ENCODE results near the gene MYOCD. TPM values are rescaled to one million over a fixed set of nuclear protein-coding genes. Genes with fewer than 3 reads are reported as not detected.

MYOCD gene
- total RNA-seq, 4 donors from 2014 or later, result 0.80 to 9.3 (median 1.6) TPM

- TF ChIP-seq POLR2A (IDR thresholded peaks at IDR 0.05) (no peak), CTCF (IDR thresholded peaks at IDR 0.05) (no peak)
- H3K4me3 ChIP-seq (ENCODE audit: low read depth, poor library complexity, severe bottlenecking), result no peak overlapping the region
- WGBS, 2 donors, result 50% methylated on average over 3 of the region's 3 CpGs
Observed at GRCh38 chr17:12712941-12713340, 47.3 kb downstream of the MYOCD start.

GRCh38 chr17:12719948-12720347 is 54.3 kb downstream of the MYOCD start:
- DNase-seq (ENCODE audit: low spot score in 2 of 2), result no peak
- H3K4me3 ChIP-seq (ENCODE audit: low read depth, poor library complexity, severe bottlenecking), result no peak overlapping the region
- intact Hi-C loops (cut with DNase I; ENCODE audit: low total_unique reads), result no loop called here
- 94% methylated on average over 11 of the region's 11 CpGs for WGBS, 2 donors
- TF ChIP-seq POLR2A (IDR thresholded peaks at IDR 0.05), result no peak
- no peak for TF ChIP-seq CTCF (IDR thresholded peaks at IDR 0.05)

More at GRCh38 chr17:12712941-12713340, 47.3 kb downstream of the MYOCD start:
- peak in 1 of 2 donors; percentile 30 for DNase-seq (ENCODE audit: low spot score in 2 of 2)
- intact Hi-C loops (cut with DNase I; ENCODE audit: low total_unique reads), result no loop called here

GRCh38 chr17:12721581-12721980 is 55.9 kb downstream of the MYOCD start:
- intact Hi-C loops (cut with DNase I; ENCODE audit: low total_unique reads), result no loop called here
- WGBS, 2 donors, result 83% methylated on average over 1 of the region's 1 CpG
- TF ChIP-seq CTCF (IDR thresholded peaks at IDR 0.05), result no peak
- TF ChIP-seq POLR2A (IDR thresholded peaks at IDR 0.05), result no peak
- DNase-seq (ENCODE audit: low spot score in 2 of 2), result no peak
- no peak overlapping the region for H3K4me3 ChIP-seq (ENCODE audit: low read depth, poor library complexity, severe bottlenecking)

- intact Hi-C loops (cut with DNase I; ENCODE audit: low total_unique reads), result no loop called here
- 82 to 95% methylated on average over 5 of the region's 5 CpGs for WGBS, 2 donors
- no peak for DNase-seq (ENCODE audit: low spot score in 2 of 2)
- no peak overlapping the region for H3K4me3 ChIP-seq (ENCODE audit: low read depth, poor library complexity, severe bottlenecking)
- TF ChIP-seq CTCF (IDR thresholded peaks at IDR 0.05), result no peak
- TF ChIP-seq POLR2A (IDR thresholded peaks at IDR 0.05), result no peak
Observed at GRCh38 chr17:12722282-12722681, 56.6 kb downstream of the MYOCD start.

- no peak overlapping the region for H3K4me3 ChIP-seq (ENCODE audit: low read depth, poor library complexity, severe bottlenecking)
- intact Hi-C loops (cut with DNase I; ENCODE audit: low total_unique reads), result no loop called here
- WGBS, 2 donors, result 80 to 83% methylated on average over 2 of the region's 2 CpGs
- no peak for DNase-seq (ENCODE audit: low spot score in 2 of 2)
- TF ChIP-seq POLR2A (IDR thresholded peaks at IDR 0.05) (no peak), CTCF (IDR thresholded peaks at IDR 0.05) (no peak)
Observed at GRCh38 chr17:12726131-12726530, 60.4 kb downstream of the MYOCD start.

GRCh38 chr17:12727076-12727760 is 61.5 kb downstream of the MYOCD start:
- TF ChIP-seq POLR2A (IDR thresholded peaks at IDR 0.05), result no peak
- no peak for TF ChIP-seq CTCF (IDR thresholded peaks at IDR 0.05)
- DNase-seq (ENCODE audit: low spot score in 2 of 2), result no peak
- intact Hi-C loops (cut with DNase I; ENCODE audit: low total_unique reads), result no loop called here
- H3K4me3 ChIP-seq (ENCODE audit: low read depth, poor library complexity, severe bottlenecking), result no peak overlapping the region
- 69 to 70% methylated on average over 6 of the region's 6 CpGs for WGBS, 2 donors
